Osteoblast (primary cell): Measurements from ENCODE around the gene TMEM63A. TPM values are rescaled to one million over a fixed set of nuclear protein-coding genes. Genes with fewer than 3 reads are reported as not detected.
"Not testable (repeated sequence)": the region's sequence is repeated elsewhere in the genome, so short reads cannot be mapped to it uniquely, and the experiment has no call there.

Source experiments
- DNase-seq: peaks from one replicate; pipeline ENCODE4 v3.0.0; 2011; ENCODE audit warnings: low spot score, mixed read lengths; ENCODE audit not compliant: insufficient read length; ENCODE audit errors: missing footprints
- H2AFZ ChIP-seq: 2 replicates; pipeline ENCODE4 v1.6.0; 2011; ENCODE audit warnings: mild to moderate bottlenecking, low read length
- H3K27ac ChIP-seq: 2 replicates; pipeline ENCODE4 v1.5.1; 2011; ENCODE audit warnings: mild to moderate bottlenecking, low read depth, low read length, moderate library complexity
- H3K27me3 ChIP-seq: 2 replicates; pipeline ENCODE4 v1.6.0; 2012; ENCODE audit warnings: mild to moderate bottlenecking, control low read depth, inconsistent platforms, low read length, moderate library complexity; ENCODE audit not compliant: insufficient read depth
- H3K36me3 ChIP-seq: 2 replicates; pipeline ENCODE4 v1.5.1; 2011; ENCODE audit warnings: mild to moderate bottlenecking, low read length, control low read depth, moderate library complexity; ENCODE audit not compliant: insufficient read depth
- H3K4me1 ChIP-seq: 2 replicates; pipeline ENCODE4 v1.5.1; 2011; ENCODE audit warnings: mild to moderate bottlenecking, low read length, control low read depth, moderate library complexity; ENCODE audit not compliant: insufficient read depth
- H3K4me2 ChIP-seq: 2 replicates; pipeline ENCODE4 v1.6.0; 2011; ENCODE audit warnings: mild to moderate bottlenecking, low read length; ENCODE audit not compliant: insufficient read depth
- H3K4me3 ChIP-seq: fragments of 200-600 bp; sonication (generic); 3 replicates; pipeline ENCODE4 v1.5.1; 2012; ENCODE audit warnings: mild to moderate bottlenecking, low read length, inconsistent platforms; ENCODE audit not compliant: insufficient read depth
- H3K79me2 ChIP-seq: 2 replicates; pipeline ENCODE4 v1.6.0; 2012; ENCODE audit warnings: mild to moderate bottlenecking, low read length, control low read depth, inconsistent platforms; ENCODE audit not compliant: insufficient read depth
- H3K9me3 ChIP-seq: 2 replicates; pipeline ENCODE4 v1.5.1; 2011; ENCODE audit warnings: low read depth, low read length, control low read depth
- H4K20me1 ChIP-seq: 2 replicates; pipeline ENCODE4 v1.6.0; 2012; ENCODE audit warnings: mild to moderate bottlenecking, low read length, control low read depth; ENCODE audit not compliant: insufficient read depth
- total RNA-seq: library from RNA; depleted of rRNA; stranded (reverse); fragments of >200 nt; gene quantifications from 2 replicates; pipeline ENCODE4 v1.2.3, GENCODE V29; 2012
- TF ChIP-seq, protein P1 (sequence below): IDR thresholded peaks from 2 replicates; pipeline ENCODE4 v1.5.1; 2011; ENCODE audit warnings: mild to moderate bottlenecking, low read depth, low read length, moderate library complexity; ENCODE audit errors: extremely low read depth

The TMEM63A gene
- 23.2 and 31.5 TPM in 2 replicates for total RNA-seq

DNA sequence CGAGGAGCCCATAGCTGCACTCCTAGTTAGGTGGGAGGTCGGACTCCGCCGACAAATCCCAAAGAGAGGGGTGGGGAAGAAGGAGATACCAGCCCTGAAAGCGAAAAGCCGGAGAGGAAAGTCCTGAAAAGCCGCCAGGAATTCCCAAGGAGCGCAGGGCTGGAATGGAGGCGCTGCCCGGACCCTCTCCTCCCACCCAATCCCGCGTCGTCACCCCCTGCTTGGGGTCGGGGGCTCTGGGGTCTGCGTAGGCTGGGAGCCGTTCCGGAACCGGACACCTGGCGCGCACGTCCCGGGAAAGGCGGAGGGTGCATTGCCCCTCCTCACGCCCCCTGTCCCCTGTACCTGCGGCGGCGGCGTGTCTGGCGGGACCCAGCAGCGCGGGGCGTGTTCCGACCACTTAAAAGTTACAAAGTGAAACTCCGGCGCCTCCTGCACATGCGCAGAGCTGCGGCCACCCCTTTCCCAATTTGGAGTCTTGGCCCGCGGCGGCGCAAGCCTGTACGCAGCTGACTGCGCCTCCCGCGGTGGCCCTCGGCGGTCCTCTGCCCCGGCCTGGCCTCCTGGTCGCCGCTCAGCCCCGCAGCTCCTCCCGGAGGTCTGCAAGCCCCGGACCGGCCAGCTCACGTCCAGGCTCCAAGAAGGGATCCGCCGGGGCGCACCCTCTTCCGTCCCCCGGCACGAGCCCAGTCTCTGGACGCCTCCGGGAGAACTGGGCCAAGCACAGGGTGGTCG lies at the start of gene TMEM63A:
TSS of gene TMEM63A (minus strand) at position 422 of the 735 bp plus-strand sequence. CDS start 4,800 bp downstream, outside the sequence.
- H3K4me3 ChIP-seq = peak within 1 kb of the TSS; percentile 99
- H4K20me1 ChIP-seq = peaks cover 28% of the 10 kb centered on the region
- peaks cover 43% of the 10 kb centered on the region for H3K79me2 ChIP-seq
- H3K4me1 ChIP-seq = peaks cover 30% of the 10 kb centered on the region
- peak within 1 kb of the TSS; percentile 72 for H3K27ac ChIP-seq
- TF ChIP-seq, protein P1, sequence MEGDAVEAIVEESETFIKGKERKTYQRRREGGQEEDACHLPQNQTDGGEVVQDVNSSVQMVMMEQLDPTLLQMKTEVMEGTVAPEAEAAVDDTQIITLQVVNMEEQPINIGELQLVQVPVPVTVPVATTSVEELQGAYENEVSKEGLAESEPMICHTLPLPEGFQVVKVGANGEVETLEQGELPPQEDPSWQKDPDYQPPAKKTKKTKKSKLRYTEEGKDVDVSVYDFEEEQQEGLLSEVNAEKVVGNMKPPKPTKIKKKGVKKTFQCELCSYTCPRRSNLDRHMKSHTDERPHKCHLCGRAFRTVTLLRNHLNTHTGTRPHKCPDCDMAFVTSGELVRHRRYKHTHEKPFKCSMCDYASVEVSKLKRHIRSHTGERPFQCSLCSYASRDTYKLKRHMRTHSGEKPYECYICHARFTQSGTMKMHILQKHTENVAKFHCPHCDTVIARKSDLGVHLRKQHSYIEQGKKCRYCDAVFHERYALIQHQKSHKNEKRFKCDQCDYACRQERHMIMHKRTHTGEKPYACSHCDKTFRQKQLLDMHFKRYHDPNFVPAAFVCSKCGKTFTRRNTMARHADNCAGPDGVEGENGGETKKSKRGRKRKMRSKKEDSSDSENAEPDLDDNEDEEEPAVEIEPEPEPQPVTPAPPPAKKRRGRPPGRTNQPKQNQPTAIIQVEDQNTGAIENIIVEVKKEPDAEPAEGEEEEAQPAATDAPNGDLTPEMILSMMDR = peak; percentile 23
- peak; percentile 100 for DNase-seq
- no peaks in the 10 kb centered on the region for H3K27me3 ChIP-seq
- no peaks in the 10 kb centered on the region for H3K36me3 ChIP-seq
- no peaks in the 10 kb centered on the region for H3K9me3 ChIP-seq
- H3K4me2 ChIP-seq = peak within 1 kb of the TSS; percentile 95
- peak within 1 kb of the TSS; percentile 98 for H2AFZ ChIP-seq

DNA sequence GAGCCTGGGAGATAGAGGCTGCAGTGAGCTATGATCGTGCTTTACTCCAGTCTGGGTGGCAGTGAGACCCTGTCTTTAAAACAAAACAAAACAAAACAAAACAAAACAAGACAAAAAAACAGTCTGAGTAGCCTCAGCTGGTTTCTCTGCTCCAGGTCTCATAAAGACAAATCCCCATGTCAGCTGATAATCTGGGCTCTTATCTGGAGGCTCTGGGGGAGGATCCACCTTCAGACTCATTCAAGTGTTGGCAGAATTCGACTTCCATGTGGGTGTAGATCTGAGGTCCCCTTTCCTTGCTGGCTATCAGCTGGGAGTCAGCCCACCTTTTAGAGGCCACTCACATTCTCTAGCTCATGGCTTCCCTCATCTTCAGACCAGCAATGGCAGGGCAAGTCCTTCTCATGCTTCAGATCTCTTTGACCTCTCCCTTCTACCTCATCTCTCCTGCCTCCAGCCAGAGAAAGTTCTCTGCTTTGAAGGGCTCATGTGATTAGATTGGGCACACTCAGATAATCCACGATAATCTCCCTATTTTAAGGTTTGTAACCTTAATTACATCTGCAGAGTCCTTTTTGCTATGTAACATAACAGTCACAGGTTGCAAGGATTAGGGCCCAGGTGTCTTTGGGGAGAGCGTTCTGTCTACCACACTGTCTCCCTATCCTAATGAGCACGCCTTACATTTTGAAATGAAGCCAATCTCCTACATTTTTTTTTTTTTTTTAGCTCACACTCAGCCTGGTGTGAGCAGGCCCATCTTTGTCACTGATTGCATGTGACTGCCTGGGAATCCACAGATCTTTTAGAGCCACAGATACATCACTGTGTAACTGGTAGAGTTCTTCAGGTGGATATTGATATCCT lies 49.3 kb upstream of the TMEM63A start:
- no peaks in the 10 kb centered on the region for H3K27me3 ChIP-seq
- H3K4me3 ChIP-seq = no peak overlapping the region
- H4K20me1 ChIP-seq = no peaks in the 10 kb centered on the region
- H3K4me1 ChIP-seq = peaks cover 3% of the 10 kb centered on the region
- no peaks in the 10 kb centered on the region for H3K79me2 ChIP-seq
- no peak overlapping the region for H3K4me2 ChIP-seq
- no peak overlapping the region for H3K27ac ChIP-seq
- H3K9me3 ChIP-seq = no peaks in the 10 kb centered on the region
- no peak for DNase-seq
- no peaks in the 10 kb centered on the region for H3K36me3 ChIP-seq
- H2AFZ ChIP-seq = no peak overlapping the region
- TF ChIP-seq, protein P1 = no peak

DNA sequence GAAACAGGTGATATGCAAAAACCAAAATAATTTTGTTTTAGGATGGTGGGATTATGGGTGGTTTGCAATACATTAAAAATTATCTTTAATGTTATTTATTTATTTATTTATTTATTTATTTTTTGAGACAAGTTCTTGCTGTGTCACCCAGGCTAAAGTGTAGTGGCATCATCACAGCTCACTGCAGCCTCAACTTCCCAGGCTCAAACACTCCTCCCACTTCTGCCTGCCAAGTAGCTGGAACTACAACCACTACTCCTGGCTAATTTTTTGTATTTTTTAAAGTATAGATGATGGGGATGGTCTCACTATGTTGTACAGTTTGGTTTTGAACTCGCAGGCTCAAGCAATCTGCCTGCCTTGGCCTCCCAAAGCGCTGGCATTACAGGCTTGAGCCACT lies 48.4 kb upstream of the TMEM63A start:
- H3K36me3 ChIP-seq = no peaks in the 10 kb centered on the region
- H3K4me3 ChIP-seq = no peak overlapping the region
- H3K4me1 ChIP-seq = peaks cover 5% of the 10 kb centered on the region
- no peaks in the 10 kb centered on the region for H3K27me3 ChIP-seq
- H4K20me1 ChIP-seq = no peaks in the 10 kb centered on the region
- H3K9me3 ChIP-seq = no peaks in the 10 kb centered on the region
- TF ChIP-seq, protein P1 = no peak
- DNase-seq = no peak
- no peaks in the 10 kb centered on the region for H3K79me2 ChIP-seq
- no peak overlapping the region for H3K27ac ChIP-seq
- no peak overlapping the region for H2AFZ ChIP-seq
- H3K4me2 ChIP-seq = no peak overlapping the region

DNA sequence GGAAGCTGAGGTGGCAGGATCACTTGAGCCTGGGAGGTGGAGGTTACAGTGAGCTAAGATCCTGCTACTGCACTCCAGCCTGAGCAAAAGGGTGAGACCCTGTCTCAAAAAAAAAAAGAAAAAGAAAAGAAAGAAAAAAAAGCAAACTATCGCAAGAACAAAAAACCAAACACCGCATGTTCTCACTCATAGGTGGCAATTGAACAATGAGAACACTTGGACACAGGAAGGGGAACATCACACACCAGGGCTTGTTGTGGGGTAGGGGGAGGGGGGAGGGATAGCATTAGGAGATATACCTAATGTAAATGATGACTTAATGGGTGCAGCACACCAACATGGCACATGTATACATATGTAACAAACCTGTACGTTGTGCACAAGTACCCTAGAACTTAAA lies 47.3 kb upstream of the TMEM63A start:
- DNase-seq, H3K4me2 ChIP-seq, H3K9me3 ChIP-seq: not testable (repeated sequence)

More for the DNA sequence above, 47.3 kb upstream of the TMEM63A start:
- not testable (repeated sequence) for H4K20me1 ChIP-seq, H3K27ac ChIP-seq, H3K79me2 ChIP-seq, H3K4me3 ChIP-seq, H3K4me1 ChIP-seq, H3K27me3 ChIP-seq, H3K36me3 ChIP-seq, H2AFZ ChIP-seq
